ENCODE measurements around the gene EPS8L2.
A peak's percentile ranks its signal among the peaks of the same experiment; 100 is the strongest.

The EPS8L2 gene

GRCh38 chr11:763073-763463 lies 57.0 kb downstream of the EPS8L2 start:
- DNase-seq = no peak

- no peak for DNase-seq
Observed at GRCh38 chr11:763549-764321, 57.7 kb downstream of the EPS8L2 start.

- DNase-seq = no peak
Observed at GRCh38 chr11:764322-765024, 58.4 kb downstream of the EPS8L2 start.

GRCh38 chr11:765025-765801 lies 59.2 kb downstream of the EPS8L2 start:
- DNase-seq = peak; percentile 36

GRCh38 chr11:765802-766091 lies 59.7 kb downstream of the EPS8L2 start:
- DNase-seq = no peak

- no peak for DNase-seq
Observed at GRCh38 chr11:766106-766935, 60.3 kb downstream of the EPS8L2 start.

GRCh38 chr11:766936-767210 lies 60.8 kb downstream of the EPS8L2 start:
- DNase-seq = no peak

GRCh38 chr11:767238-767637 lies 61.2 kb downstream of the EPS8L2 start:
- no peak for DNase-seq

GRCh38 chr11:769887-770641 lies 64.0 kb downstream of the EPS8L2 start:
- DNase-seq = no peak

- no peak for DNase-seq
Observed at GRCh38 chr11:770642-771616, 64.9 kb downstream of the EPS8L2 start.

- DNase-seq = no peak
Observed at GRCh38 chr11:771617-772204, 65.7 kb downstream of the EPS8L2 start.

- no peak for DNase-seq
Observed at GRCh38 chr11:772429-773390, 66.7 kb downstream of the EPS8L2 start.

GRCh38 chr11:773425-773824 lies 67.4 kb downstream of the EPS8L2 start:
- DNase-seq = no peak

- DNase-seq = no peak
Observed at GRCh38 chr11:773830-774229, 67.8 kb downstream of the EPS8L2 start.

- DNase-seq = no peak
Observed at GRCh38 chr11:774873-775592, 69.0 kb downstream of the EPS8L2 start.

GRCh38 chr11:776263-776560 lies 70.2 kb downstream of the EPS8L2 start:
- DNase-seq = no peak

GRCh38 chr11:776561-777287 lies 70.7 kb downstream of the EPS8L2 start:
- no peak for DNase-seq

All from fibroblast of skin of abdomen (primary cell).